Astrocyte (in vitro differentiated cells and primary cell): Measurements from ENCODE around the gene THADA. TPM values are rescaled to one million over a fixed set of nuclear protein-coding genes. Genes with fewer than 3 reads are reported as not detected.

ENCODE experiments used
- DNase-seq: peaks from one replicate; pipeline ENCODE4 v3.0.0-alpha.2; 2010; ENCODE audit warnings: low read depth
- FAIRE-seq: peaks from 2 replicates; lab custom pipeline; 2011; peaks lifted over from hg19 to GRCh38; lab: Jason Lieb, UNC
- H2AFZ ChIP-seq: 2 replicates; pipeline ENCODE4 v1.6.0; 2012; ENCODE audit warnings: low read depth, low read length, inconsistent platforms
- H3K27ac ChIP-seq: 2 replicates; pipeline ENCODE4 v1.5.1; 2011; ENCODE audit warnings: low read depth, low read length, inconsistent platforms
- H3K27me3 ChIP-seq: 2 replicates; pipeline ENCODE4 v1.6.0; 2011; ENCODE audit warnings: low read length, inconsistent platforms; ENCODE audit not compliant: insufficient read depth
- H3K36me3 ChIP-seq: 2 replicates; pipeline ENCODE4 v1.5.1; 2011; ENCODE audit warnings: low read length, inconsistent platforms; ENCODE audit not compliant: insufficient read depth
- H3K4me1 ChIP-seq: 2 replicates; pipeline ENCODE4 v1.5.1; 2011; ENCODE audit warnings: low read length, inconsistent platforms; ENCODE audit not compliant: insufficient read depth
- H3K4me2 ChIP-seq: 2 replicates; pipeline ENCODE4 v1.6.0; 2012; ENCODE audit warnings: low read length, inconsistent platforms
- H3K4me3 ChIP-seq: 2 replicates; pipeline ENCODE4 v1.5.1; 2011; ENCODE audit warnings: low read depth, mild to moderate bottlenecking, low read length, inconsistent platforms; ENCODE audit not compliant: insufficient read depth
- H3K79me2 ChIP-seq: 2 replicates; pipeline ENCODE4 v1.6.0; 2012; ENCODE audit warnings: mild to moderate bottlenecking, low read length, inconsistent platforms; ENCODE audit not compliant: insufficient read depth
- H3K9ac ChIP-seq: 2 replicates; pipeline ENCODE4 v1.6.0; 2012; ENCODE audit warnings: mild to moderate bottlenecking, low read length, inconsistent platforms
- H3K9me3 ChIP-seq: 2 replicates; pipeline ENCODE4 v1.5.1; 2012; ENCODE audit warnings: low read depth, mild to moderate bottlenecking, low read length, inconsistent platforms; ENCODE audit not compliant: insufficient read depth
- H4K20me1 ChIP-seq: 2 replicates; pipeline ENCODE4 v1.6.0; 2012; ENCODE audit warnings: low read length, inconsistent platforms; ENCODE audit not compliant: insufficient read depth
- H3K27ac Mint-ChIP-seq: one replicate; pipeline ENCODE4 v1.8.0; 2021; ENCODE audit warnings: mild to moderate bottlenecking, mixed read lengths; ENCODE audit not compliant: unreplicated experiment
- H3K27me3 Mint-ChIP-seq: one replicate; pipeline ENCODE4 v1.8.0; 2021; ENCODE audit warnings: low read depth, mixed read lengths; ENCODE audit not compliant: unreplicated experiment
- H3K36me3 Mint-ChIP-seq: one replicate; pipeline ENCODE4 v1.8.0; 2021; ENCODE audit warnings: low read depth, mixed read lengths; ENCODE audit not compliant: unreplicated experiment
- H3K4me1 Mint-ChIP-seq: one replicate; pipeline ENCODE4 v1.8.0; 2021; ENCODE audit warnings: low read depth, mixed read lengths; ENCODE audit not compliant: unreplicated experiment
- H3K4me3 Mint-ChIP-seq: one replicate; pipeline ENCODE4 v1.8.0; 2021; ENCODE audit warnings: mild to moderate bottlenecking, moderate library complexity, mixed read lengths; ENCODE audit not compliant: unreplicated experiment
- H3K9me3 Mint-ChIP-seq: one replicate; pipeline ENCODE4 v1.8.0; 2021; ENCODE audit warnings: mild to moderate bottlenecking, mixed read lengths; ENCODE audit not compliant: unreplicated experiment
- EZH2 ChIP-seq: IDR thresholded peaks from 2 replicates; pipeline ENCODE4 v1.6.1; 2012; ENCODE audit warnings: mild to moderate bottlenecking, low read length, inconsistent platforms; ENCODE audit not compliant: insufficient read depth
- total RNA-seq: library from RNA; stranded (reverse); gene quantifications from 2 replicates; pipeline ENCODE4 v1.2.1, GENCODE V29; 2021
- TF ChIP-seq, protein P1 (sequence below): IDR thresholded peaks from 2 replicates; pipeline ENCODE4 v1.5.1; 2011; ENCODE audit warnings: low read depth, mild to moderate bottlenecking, inconsistent platforms, low read length, moderate library complexity; ENCODE audit not compliant: insufficient read depth

The THADA gene
- total RNA-seq, 1 donor from 2014 or later, result 16.2 TPM

DNA sequence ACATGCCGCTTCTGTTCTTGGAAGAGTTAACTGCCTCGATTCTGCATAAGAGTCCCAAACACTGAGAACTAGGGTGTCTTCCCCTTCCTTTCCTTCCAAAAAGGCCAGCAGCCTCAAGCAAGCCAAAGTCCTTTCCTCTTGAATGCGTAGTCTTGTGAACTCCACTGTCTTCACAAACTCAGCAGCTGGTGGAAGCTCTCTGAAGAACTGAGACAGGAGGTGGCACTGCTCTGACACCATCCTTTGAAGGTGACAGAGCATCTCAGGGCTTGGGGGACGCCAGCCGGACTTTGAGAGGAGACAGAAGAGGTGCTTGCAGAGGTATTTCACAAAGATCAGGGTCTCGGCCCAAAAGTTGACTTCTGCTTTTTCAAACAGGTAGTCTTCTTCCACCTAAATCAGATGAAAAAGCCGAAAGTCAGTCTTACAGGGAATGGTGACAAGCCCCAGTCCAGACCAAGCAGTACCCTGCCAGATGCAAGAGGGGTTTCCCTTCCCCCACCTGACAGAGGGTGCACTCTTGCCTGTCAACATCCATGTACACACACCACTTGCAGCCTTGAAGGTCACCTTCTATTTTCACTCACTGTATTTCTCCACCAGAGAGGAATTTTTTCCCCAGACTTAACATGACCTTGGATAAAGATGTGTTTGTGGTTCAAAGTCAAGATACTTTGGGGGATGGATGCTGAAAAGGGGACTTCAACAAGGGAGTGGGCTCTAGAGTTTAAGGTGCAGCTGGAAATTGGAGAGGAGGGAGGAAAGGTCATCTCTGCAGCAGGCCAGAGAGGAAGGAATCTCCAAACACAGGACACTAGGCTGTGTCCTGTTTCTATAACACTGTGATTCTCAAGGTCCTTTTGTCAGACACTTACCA lies 364.6 kb downstream of the THADA start:
- Histone ChIP-seq H3K36me3 (peaks cover 4% of the 10 kb centered on the region), H3K9ac (no peak overlapping the region), H3K9me3 (no peaks in the 10 kb centered on the region), H2AFZ (no peak overlapping the region), H4K20me1 (no peaks in the 10 kb centered on the region), H3K4me1 (peaks cover 20% of the 10 kb centered on the region), H3K27me3 (no peaks in the 10 kb centered on the region), H3K4me2 (no peak overlapping the region), H3K79me2 (peaks cover 6% of the 10 kb centered on the region), H3K27ac (no peak overlapping the region), H3K4me3 (no peak overlapping the region)
- Mint-ChIP-seq H3K9me3 (no peaks in the 10 kb centered on the region), H3K4me1 (peaks cover 16% of the 10 kb centered on the region), H3K36me3 (no peaks in the 10 kb centered on the region), H3K27me3 (no peaks in the 10 kb centered on the region), H3K27ac (no peak overlapping the region), H3K4me3 (no peak overlapping the region)
- no peak for DNase-seq
- TF ChIP-seq EZH2, result no peak
- TF ChIP-seq, protein P1, sequence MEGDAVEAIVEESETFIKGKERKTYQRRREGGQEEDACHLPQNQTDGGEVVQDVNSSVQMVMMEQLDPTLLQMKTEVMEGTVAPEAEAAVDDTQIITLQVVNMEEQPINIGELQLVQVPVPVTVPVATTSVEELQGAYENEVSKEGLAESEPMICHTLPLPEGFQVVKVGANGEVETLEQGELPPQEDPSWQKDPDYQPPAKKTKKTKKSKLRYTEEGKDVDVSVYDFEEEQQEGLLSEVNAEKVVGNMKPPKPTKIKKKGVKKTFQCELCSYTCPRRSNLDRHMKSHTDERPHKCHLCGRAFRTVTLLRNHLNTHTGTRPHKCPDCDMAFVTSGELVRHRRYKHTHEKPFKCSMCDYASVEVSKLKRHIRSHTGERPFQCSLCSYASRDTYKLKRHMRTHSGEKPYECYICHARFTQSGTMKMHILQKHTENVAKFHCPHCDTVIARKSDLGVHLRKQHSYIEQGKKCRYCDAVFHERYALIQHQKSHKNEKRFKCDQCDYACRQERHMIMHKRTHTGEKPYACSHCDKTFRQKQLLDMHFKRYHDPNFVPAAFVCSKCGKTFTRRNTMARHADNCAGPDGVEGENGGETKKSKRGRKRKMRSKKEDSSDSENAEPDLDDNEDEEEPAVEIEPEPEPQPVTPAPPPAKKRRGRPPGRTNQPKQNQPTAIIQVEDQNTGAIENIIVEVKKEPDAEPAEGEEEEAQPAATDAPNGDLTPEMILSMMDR, result no peak
- FAIRE-seq, result no peak

DNA sequence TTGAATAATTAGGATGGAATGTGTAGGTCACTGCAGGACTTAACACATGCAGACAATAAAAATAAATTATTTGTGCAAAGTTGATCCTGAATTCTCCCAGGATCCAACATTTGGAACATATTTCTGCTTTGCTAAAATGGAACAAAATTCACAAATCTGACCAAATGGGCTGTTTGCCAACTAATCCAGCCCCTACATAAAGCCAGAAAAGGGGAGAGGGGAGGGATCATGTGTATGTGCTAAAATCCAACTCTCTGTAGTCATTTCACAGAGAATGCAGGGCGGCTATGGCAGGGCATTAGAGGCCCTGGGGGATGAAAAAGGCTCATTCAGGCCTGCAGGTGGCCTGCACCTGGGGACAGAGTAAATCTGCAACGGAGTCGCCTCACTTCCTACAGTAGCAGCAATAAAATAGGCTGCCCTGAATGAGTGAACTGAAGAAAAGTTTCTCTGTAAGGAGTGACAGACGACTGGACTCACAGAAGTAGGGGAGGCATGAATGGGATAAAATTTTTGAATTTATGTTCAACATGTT lies 365.4 kb downstream of the THADA start:
- no peak overlapping the region for H3K27ac ChIP-seq
- no peaks in the 10 kb centered on the region for H3K9me3 ChIP-seq
- Mint-ChIP-seq H3K27ac (no peak overlapping the region), H3K27me3 (no peaks in the 10 kb centered on the region), H3K9me3 (no peaks in the 10 kb centered on the region), H3K4me3 (no peak overlapping the region), H3K4me1 (peaks cover 16% of the 10 kb centered on the region), H3K36me3 (no peaks in the 10 kb centered on the region)
- no peak overlapping the region for H3K9ac ChIP-seq
- H3K4me1 ChIP-seq, result peaks cover 20% of the 10 kb centered on the region
- H4K20me1 ChIP-seq, result peaks cover 4% of the 10 kb centered on the region
- H3K79me2 ChIP-seq, result peaks cover 14% of the 10 kb centered on the region
- H3K36me3 ChIP-seq, result peaks cover 4% of the 10 kb centered on the region
- no peak overlapping the region for H3K4me3 ChIP-seq
- DNase-seq (no peak), FAIRE-seq (no peak)
- no peak overlapping the region for H2AFZ ChIP-seq
- no peaks in the 10 kb centered on the region for H3K27me3 ChIP-seq
- TF ChIP-seq, protein P1, result no peak
- no peak for TF ChIP-seq EZH2
- no peak overlapping the region for H3K4me2 ChIP-seq
